H4 (cell line): Measurements from ENCODE around the gene FAM81B. TPM values are rescaled to one million over a fixed set of nuclear protein-coding genes. Genes with fewer than 3 reads are reported as not detected.
"Not testable (repeated sequence)": the region's sequence is repeated elsewhere in the genome, so short reads cannot be mapped to it uniquely, and the experiment has no call there.

ENCODE experiments used
- DNase-seq: peaks from one replicate; pipeline ENCODE4 v3.0.0-alpha.2; 2015; ENCODE audit warnings: low spot score
- total RNA-seq: library from RNA; depleted of rRNA; stranded (reverse); fragments of >200 nt; shearing (Covaris generic); gene quantifications from 2 replicates; pipeline ENCODE4 v1.2.3, GENCODE V29; 2014; rRNA removed

The FAM81B gene, protein sequence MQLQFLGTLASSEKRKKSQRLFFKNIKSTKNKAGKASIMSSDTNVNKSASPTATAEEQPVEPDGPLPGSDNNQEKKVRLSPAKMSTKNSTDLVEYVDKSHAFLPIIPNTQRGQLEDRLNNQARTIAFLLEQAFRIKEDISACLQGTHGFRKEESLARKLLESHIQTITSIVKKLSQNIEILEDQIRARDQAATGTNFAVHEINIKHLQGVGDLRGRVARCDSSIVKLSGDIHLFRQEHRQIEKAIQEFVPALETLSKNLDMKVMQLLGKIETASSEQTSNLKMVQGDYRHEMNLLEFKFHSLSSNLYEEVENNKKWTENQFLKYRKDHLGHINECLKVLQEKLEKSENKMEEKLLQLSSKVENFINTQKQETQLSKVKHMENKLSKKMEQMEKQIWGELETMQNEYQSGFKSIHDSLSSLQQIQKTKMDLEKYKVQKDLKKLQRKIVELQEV
- total RNA-seq = 0.23 TPM in 1 of 2 replicates, not detected in the other

DNA sequence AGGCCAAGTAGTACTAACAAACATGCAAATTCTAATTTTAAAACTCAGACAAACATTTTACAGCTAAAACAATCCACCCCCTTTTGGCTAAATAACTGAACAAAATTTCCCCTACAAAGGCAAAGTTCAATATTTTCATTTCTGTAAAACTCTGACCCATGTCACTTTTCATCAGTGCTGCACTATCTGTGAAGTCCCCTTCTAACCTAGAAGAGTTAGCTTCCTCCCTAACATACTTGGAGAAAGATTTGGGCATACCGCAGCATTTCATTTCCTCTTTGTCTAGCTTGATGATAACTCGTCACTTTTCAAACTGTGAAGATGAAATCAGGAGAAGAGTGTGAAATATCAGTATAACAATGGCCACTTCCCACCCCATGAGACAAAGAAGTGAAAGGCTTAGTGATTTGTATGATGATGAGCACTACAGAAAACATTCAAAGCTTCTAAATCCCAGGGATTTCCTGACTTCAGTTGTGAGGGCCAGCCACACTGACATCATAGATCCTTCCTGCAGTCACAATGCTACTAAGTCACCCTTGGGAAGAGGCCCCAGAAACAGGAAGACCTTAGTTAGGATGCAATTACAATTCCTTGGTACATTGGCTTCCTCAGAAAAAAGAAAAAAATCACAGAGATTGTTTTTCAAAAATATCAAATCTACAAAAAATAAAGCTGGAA lies at the start of gene FAM81B:
Gene FAM81B, plus strand, starts transcription at position 555 of the 681 bp plus-strand sequence. Its CDS starts 24 bp downstream, at position 579.
- no peak for DNase-seq

GRCh38 chr5:95341444-95341843 lies 49.7 kb upstream of the FAM81B start:
- DNase-seq = not testable (repeated sequence)

GRCh38 chr5:95347506-95348120 lies 43.6 kb upstream of the FAM81B start:
- no peak for DNase-seq

DNA sequence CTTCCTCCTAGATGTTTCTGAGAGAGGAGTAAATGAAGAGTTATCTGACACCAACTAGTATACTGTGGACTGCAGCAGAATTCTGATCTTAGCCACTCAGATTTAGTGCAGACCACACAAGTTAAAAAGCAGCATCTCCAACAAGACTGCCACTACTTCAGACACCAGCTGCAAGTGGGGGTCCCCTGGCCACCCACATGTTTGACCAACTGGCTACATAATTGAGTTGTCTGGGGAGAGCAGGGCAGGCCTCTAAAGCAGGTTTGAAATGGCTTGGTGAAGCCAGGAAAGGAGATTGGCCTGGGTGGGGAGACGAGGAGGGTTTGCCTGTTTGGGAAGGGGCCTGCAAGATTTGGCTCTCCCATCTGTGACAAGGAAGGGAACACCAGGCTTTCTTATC lies 40.5 kb upstream of the FAM81B start:
- no peak for DNase-seq

- peak; percentile 43 for DNase-seq
These were observed 38.5 kb upstream of the FAM81B start for GRCh38 chr5:95352691-95353090.

- DNase-seq = no peak
These were observed 32.8 kb upstream of the FAM81B start for GRCh38 chr5:95358320-95358719.

GRCh38 chr5:95358848-95359247 lies 32.3 kb upstream of the FAM81B start:
- no peak for DNase-seq

- DNase-seq = not testable (repeated sequence)
These were observed 30.5 kb upstream of the FAM81B start for GRCh38 chr5:95360667-95361066.

DNA sequence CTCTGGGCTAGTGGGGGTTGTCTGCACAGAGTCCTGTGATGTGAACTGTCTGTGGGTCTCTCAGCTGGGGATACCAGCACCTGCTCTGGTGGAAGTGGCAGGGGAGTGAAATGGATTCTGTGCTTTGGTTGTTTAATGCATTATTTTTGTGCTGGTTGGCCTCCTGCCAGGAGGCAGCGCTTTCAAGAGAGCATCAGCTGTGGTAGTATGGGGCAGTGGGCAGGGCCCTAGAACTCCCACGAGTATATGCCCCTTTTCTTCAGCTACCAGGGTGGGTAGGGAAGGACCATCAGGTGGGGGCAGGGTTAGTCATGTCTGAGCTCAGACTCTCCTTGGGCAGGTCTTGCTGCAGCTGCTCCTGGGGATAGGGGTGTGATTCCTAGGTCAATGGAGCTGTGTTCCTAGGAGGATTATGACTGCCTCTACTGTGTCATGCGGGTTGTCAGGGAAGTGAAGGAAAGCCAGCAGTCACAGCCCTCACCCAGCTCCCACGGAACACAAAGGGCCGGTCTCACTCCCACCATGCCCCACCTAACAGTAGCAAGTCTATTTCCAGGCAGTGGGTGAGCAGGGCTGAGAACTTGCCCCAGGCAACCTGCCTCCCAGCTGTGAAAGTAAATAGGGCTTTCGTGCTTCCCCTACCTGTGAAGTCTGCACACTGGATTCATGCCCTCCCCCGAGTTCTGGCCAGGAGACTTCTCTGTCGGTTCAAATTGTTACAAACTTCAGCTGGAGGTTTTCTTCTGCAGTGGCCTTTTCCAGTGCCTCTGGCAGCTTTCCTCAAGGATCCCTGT lies 25.7 kb upstream of the FAM81B start:
- no peak for DNase-seq

- DNase-seq = no peak
These were observed 21.4 kb upstream of the FAM81B start for GRCh38 chr5:95369782-95370181.

DNA sequence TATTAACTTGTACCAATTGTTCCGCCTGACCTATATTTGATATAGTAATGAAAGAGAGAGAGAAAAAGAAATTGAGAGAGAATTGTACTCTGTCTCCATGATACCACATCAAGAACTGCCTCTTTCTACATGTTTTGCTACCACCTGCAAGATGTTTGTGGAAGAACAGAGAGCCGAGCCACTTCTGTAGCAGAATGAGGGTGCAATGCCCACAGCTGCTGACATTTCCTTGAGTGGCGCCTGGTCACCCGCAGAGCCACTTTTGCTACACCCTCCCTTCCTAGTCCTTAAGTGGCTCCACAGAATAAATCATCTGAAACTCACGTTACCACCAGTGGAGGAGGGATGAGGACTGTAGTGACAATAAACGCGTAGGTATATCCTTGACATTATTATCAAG lies 17.1 kb upstream of the FAM81B start:
- no peak for DNase-seq

DNA sequence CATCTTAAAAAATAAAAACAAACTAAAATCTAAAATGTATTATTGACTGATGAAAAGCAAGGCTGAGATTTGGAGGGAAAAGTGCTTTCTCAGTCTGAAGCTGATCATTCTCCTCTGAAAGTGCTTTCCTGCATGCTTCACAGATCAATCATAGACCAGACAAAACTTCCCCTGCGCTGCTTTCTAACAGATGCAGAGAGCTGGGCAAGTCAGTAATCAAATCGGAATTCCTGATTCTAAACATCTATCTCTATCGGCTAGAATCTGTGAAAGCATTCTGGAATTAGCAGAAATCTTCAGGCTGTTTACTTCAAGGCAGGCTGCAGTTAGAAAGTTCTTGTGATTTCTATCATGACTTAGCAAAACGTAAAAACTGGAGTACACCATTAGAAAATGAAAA lies 15.6 kb upstream of the FAM81B start:
- no peak for DNase-seq

- DNase-seq = no peak
These were observed 12.0 kb upstream of the FAM81B start for GRCh38 chr5:95379133-95379532.

DNA sequence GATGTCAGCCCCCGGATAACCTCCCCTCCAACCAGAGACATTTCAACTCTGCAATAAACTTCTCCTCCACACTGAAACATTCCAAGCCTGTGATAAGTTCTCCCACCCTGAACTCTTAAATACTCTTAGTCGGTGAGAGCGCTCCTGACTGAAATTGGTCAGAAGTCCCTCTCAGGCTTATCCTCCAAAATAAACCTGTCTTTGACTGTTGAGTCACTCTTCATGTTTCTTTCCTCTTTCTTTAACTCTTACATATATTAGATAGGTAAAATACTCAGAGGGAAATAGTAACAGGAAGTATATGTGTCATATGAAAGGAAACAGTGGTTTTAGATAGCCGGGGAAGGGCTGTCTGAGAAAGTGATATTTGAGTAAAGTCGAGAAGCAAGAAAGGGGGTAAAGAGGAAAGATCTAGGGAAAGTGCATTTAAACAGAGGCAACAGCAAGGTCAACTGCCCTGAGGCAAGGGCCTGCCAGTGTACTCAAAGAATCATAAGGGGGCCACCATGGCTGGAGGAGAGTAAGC lies 11.0 kb upstream of the FAM81B start:
- DNase-seq = no peak

- DNase-seq = peak; percentile 53
These were observed 8.4 kb upstream of the FAM81B start for GRCh38 chr5:95382801-95383200.

DNA sequence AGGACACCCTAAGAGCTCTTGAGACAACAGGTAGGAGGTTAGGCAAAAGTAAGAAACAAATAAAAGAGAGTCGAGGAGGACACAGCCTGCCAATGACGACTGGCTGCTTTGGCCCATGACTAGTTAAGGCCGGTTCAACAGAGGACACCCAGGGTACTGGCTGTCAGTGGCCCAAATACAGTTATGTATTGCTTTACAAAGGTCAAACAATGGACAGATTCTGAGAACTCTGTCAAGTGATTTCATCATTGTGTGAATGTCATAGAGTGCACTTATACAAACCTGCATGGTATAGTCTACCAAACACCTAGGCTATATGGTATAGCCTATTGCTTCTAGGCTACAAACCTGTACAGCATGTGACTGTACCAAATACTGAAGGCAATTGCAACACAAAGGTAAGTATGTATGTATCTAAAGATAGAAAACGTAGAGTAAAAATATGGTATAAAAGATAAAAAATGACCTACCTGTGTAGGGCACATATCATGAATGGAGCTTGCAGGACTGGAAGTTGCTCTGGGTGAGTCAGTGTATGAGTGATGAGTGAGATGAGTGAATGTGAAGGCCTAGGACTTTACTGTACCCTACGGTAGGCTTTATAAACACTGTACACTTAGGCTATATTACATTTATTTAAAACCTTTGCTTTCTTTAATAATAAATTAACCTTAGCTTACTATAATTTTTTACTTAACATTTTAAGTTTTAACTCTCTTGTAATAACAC lies 6.5 kb upstream of the FAM81B start:
- DNase-seq = no peak

- no peak for DNase-seq
These were observed 5.8 kb upstream of the FAM81B start for GRCh38 chr5:95385334-95385733.

GRCh38 chr5:95391965-95392364 lies 799 bp downstream of the FAM81B start:
- not testable (repeated sequence) for DNase-seq

- DNase-seq = peak; percentile 75
These were observed 1.5 kb downstream of the FAM81B start for GRCh38 chr5:95392593-95393182.

GRCh38 chr5:95393279-95393678 lies 2.1 kb downstream of the FAM81B start:
- no peak for DNase-seq
